GM13976 (cell line): ENCODE results near the gene SDC4.
"Not testable (repeated sequence)": the region's sequence is repeated elsewhere in the genome, so short reads cannot be mapped to it uniquely, and the experiment has no call there.

Experiments
- DNase-seq: peaks from one replicate; pipeline ENCODE4 v3.0.0; 2012; ENCODE audit warnings: low spot score
- CTCF ChIP-seq: IDR thresholded peaks from 2 replicates; pipeline ENCODE4 v1.5.1; 2012; ENCODE audit warnings: borderline replicate concordance, mild to moderate bottlenecking; ENCODE audit not compliant: insufficient read depth; ENCODE audit errors: extremely low read depth, missing control alignments, control extremely low read depth
- in situ Hi-C: fragments of 300-500 bp; cut with MboI; formaldehyde crosslinking; loops from one replicate; pipeline ENCODE4 v1.12.0; 2022; ENCODE audit warnings: low sequenced_read_pairs, mixed read lengths, inconsistent platforms; ENCODE audit not compliant: unreplicated experiment

SDC4 gene

DNA sequence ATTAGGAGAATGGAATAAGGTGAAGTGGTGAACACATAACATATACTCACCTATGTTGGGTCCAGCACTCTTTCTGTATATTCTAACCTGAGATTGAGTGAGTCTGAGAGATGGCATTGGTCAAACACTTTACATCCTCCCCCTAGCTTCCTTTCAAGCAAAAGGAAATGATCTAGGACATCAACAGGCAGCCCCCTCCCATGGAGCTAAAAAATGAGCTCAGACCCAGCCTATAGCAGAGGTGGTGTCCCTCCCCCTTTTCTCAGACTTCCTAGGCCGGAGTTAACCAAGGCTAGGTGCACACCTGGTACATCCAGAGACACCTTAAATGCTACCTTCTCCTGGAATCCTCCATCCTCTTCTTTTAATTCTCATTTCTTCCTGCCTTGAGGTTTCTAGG, 5.5 kb upstream of the SDC4 start:
- TF ChIP-seq CTCF, result no peak
- no peak for DNase-seq
- in situ Hi-C loops, result loop anchor here (25.0 kb wide), 1 partner anchor 409 kb away; no protein-coding TSS in a partner anchor

DNA sequence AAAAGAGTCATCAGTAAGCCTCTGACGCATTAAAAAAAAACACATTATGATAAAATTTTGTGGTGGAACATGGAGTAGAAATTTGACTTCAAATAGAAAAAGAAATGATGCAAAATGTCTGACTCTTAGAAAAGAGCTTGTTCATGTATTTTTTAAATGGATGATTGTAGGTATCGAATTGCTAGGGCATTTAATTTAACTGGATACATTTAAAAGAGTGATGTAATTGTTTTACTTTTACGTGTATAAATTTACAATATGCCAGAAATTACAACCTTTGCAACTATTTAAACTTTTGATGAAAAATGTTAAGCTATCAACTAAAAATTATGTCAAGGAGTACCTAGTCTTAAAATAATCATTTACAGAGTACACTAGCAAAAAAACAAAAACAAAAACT, 4.5 kb upstream of the SDC4 start:
- no peak for TF ChIP-seq CTCF
- in situ Hi-C loops, result loop anchor here (25.0 kb wide), 1 partner anchor 410 kb away; no protein-coding TSS in a partner anchor

DNA sequence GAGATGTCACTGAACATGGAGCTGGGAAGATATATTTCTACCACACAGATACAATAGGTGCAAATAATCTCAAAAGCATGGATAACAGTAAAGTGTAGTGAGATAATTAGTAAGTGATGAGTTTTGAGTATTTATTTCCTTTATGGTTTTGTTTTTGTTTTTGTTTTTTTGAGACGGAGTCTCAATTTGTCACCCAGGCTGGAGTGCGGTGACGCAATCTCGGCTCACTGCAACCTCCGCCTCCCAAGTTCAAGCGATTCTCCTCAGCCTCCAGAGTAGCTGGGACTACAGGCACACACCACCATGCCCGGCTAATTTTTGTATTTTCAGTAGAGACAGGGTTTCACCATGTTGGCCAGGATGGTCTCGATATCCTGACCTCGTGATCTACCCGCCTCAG, 2.6 kb upstream of the SDC4 start:
- in situ Hi-C loops, result loop anchor here (25.0 kb wide), 1 partner anchor 412 kb away; no protein-coding TSS in a partner anchor
- not testable (repeated sequence) for DNase-seq

More for the DNA sequence above, 4.5 kb upstream of the SDC4 start:
- no peak for DNase-seq

GRCh38 chr20:45350217-45350616, 2.0 kb upstream of the SDC4 start:
- TF ChIP-seq CTCF, result no peak
- in situ Hi-C loops, result loop anchor here (25.0 kb wide), 1 partner anchor 412 kb away; no protein-coding TSS in a partner anchor
- DNase-seq, result no peak

GRCh38 chr20:45347297-45347935, 808 bp downstream of the SDC4 start:
- DNase-seq, result no peak
- no peak for TF ChIP-seq CTCF
- in situ Hi-C loops, result no loop called here

DNA sequence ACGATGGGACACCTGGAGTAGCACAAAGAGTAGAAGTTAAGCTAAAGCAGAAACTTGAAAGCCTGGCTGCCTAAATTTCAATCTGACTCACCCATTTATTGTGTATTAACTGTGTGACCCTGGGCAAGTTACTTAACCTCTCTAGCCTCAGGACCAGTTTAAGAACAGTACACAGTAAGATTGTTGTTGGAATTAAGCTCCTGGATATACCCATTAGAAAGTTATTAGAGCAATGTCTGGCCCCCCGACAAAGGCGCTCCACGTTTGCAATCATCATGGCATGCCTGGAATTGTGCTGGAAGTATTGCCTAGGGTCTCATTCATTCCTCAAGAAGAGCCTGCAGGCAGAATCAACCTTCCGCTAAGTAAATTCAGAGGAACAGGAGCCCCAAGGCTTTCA, 1.4 kb downstream of the SDC4 start:
- TF ChIP-seq CTCF, result no peak
- in situ Hi-C loops, result no loop called here
- no peak for DNase-seq

GRCh38 chr20:45346291-45346718, 1.9 kb downstream of the SDC4 start:
- in situ Hi-C loops, result no loop called here
- TF ChIP-seq CTCF, result no peak
- no peak for DNase-seq
